IMR-90 (cell line): ENCODE results near the gene SRSF10. TPM values are rescaled to one million over a fixed set of nuclear protein-coding genes. Genes with fewer than 3 reads are reported as not detected.

Source experiments
- ATAC-seq: fragments of 200-7000 bp; cut with Tn5 transposase; 2 replicates; pipeline ENCODE4 v1.9.1; 2020; ENCODE audit warnings: low read depth, mild to moderate bottlenecking, moderate library complexity
- BruUV-seq: library from RNA; stranded (reverse); fragments of 400-500 nt; replicated peaks from 2 replicates; lab custom pipeline; 2021; lab: Mats Ljungman, UMichigan
- CTCF ChIA-PET: fragments of 300-600 bp; formaldehyde crosslinking; extraction: SDS; loops from one replicate; lab custom pipeline; 2021; ENCODE audit warnings: antibody characterized with exemption; lab: Yijun Ruan, JAX
- POLR2A ChIA-PET: fragments of 300-600 bp; sonication (Branson Sonifier 250); formaldehyde crosslinking; loops from one replicate; lab custom pipeline; 2022; ENCODE audit warnings: antibody characterized with exemption; ENCODE audit not compliant: unreplicated experiment; lab: Charles Lee
- DNase-seq: peaks from one replicate; pipeline ENCODE4 v3.0.0; 2013
- H2AFZ ChIP-seq: replicated peaks from 2 replicates; pipeline ENCODE3; 2013; ENCODE audit warnings: low read length, mild to moderate bottlenecking; ENCODE audit not compliant: poor library complexity
- H2AK5ac ChIP-seq: 2 replicates; pipeline ENCODE4 v1.6.1; 2013; ENCODE audit warnings: low read depth, low read length, inconsistent platforms
- H2AK9ac ChIP-seq: replicated peaks from 2 replicates; pipeline ENCODE3; 2013; ENCODE audit warnings: mild to moderate bottlenecking, low read depth, low read length, moderate library complexity; ENCODE audit not compliant: poor library complexity
- H2BK120ac ChIP-seq: 2 replicates; pipeline ENCODE4 v1.6.1; 2013; ENCODE audit warnings: low read depth, low read length, inconsistent platforms
- H2BK15ac ChIP-seq: 3 replicates; pipeline ENCODE4 v1.6.1; 2013; ENCODE audit warnings: low read depth, low read length, inconsistent platforms
- H2BK20ac ChIP-seq: 2 replicates; pipeline ENCODE4 v1.6.1; 2013; ENCODE audit warnings: low read depth, mild to moderate bottlenecking, inconsistent platforms, low read length, moderate library complexity
- H2BK5ac ChIP-seq: 2 replicates; pipeline ENCODE4 v1.6.1; 2013; ENCODE audit warnings: mild to moderate bottlenecking, low read depth, low read length, inconsistent platforms; ENCODE audit not compliant: poor library complexity, severe bottlenecking
- H3K14ac ChIP-seq: replicated peaks from 2 replicates; pipeline ENCODE4 v1.6.1; 2013; ENCODE audit warnings: low read depth, low read length, inconsistent platforms
- H3K18ac ChIP-seq: 2 replicates; pipeline ENCODE4 v1.6.1; 2013; ENCODE audit warnings: low read depth, low read length, control low read depth
- H3K23ac ChIP-seq: 2 replicates; pipeline ENCODE4 v1.6.1; 2013; ENCODE audit warnings: low read depth, low read length, inconsistent platforms
- H3K27ac ChIP-seq: 2 replicates; pipeline ENCODE4 v1.5.1; 2013; ENCODE audit warnings: mild to moderate bottlenecking, control low read depth, low read length; ENCODE audit not compliant: insufficient read depth
- H3K27me3 ChIP-seq: 2 replicates; pipeline ENCODE4 v1.6.1; 2013; ENCODE audit warnings: low read length; ENCODE audit not compliant: control insufficient read depth, insufficient read depth
- H3K36me3 ChIP-seq: 2 replicates; pipeline ENCODE4 v1.6.1; 2013; ENCODE audit warnings: low read length, mixed read lengths; ENCODE audit not compliant: control insufficient read depth, insufficient read depth
- H3K4ac ChIP-seq: 2 replicates; pipeline ENCODE4 v1.6.1; 2013; ENCODE audit warnings: low read depth, low read length, inconsistent platforms
- H3K4me1 ChIP-seq: 2 replicates; pipeline ENCODE4 v1.6.1; 2013; ENCODE audit warnings: low read length, mixed read lengths; ENCODE audit not compliant: control insufficient read depth, insufficient read depth
- H3K4me2 ChIP-seq: 2 replicates; pipeline ENCODE4 v1.6.1; 2013; ENCODE audit warnings: low read depth, mild to moderate bottlenecking, control low read depth, low read length, moderate library complexity
- H3K4me3 ChIP-seq: 2 replicates; pipeline ENCODE4 v1.5.1; 2013; ENCODE audit warnings: low read depth, mild to moderate bottlenecking, control low read depth, low read length, moderate library complexity; ENCODE audit not compliant: insufficient read depth
- H3K56ac ChIP-seq: 2 replicates; pipeline ENCODE4 v1.6.1; 2013; ENCODE audit warnings: low read length, inconsistent platforms; ENCODE audit not compliant: insufficient read depth; ENCODE audit errors: extremely low read depth
- H3K79me1 ChIP-seq, 2 experiments: 2 replicates each; pipeline ENCODE4 v1.6.1; 2013; ENCODE audit warnings: low read length in 2 of 2, inconsistent platforms in 1 of 2, low read depth in 1 of 2
- H3K9ac ChIP-seq: 2 replicates; pipeline ENCODE4 v1.6.1; 2013; ENCODE audit warnings: low read depth, low read length, control low read depth
- H3K9me1 ChIP-seq: 2 replicates; pipeline ENCODE4 v1.6.1; 2013; ENCODE audit warnings: low read length, inconsistent platforms; ENCODE audit not compliant: insufficient read depth
- H3K9me3 ChIP-seq: 2 replicates; pipeline ENCODE4 v1.6.1; 2013; ENCODE audit warnings: low read length; ENCODE audit not compliant: control insufficient read depth, insufficient read depth
- H4K20me1 ChIP-seq: 2 replicates; pipeline ENCODE4 v1.6.1; 2013; ENCODE audit warnings: low read length, inconsistent platforms; ENCODE audit not compliant: insufficient read depth
- H4K5ac ChIP-seq: 2 replicates; pipeline ENCODE4 v1.6.1; 2013; ENCODE audit warnings: mild to moderate bottlenecking, low read depth, low read length, control low read depth
- H4K8ac ChIP-seq, 2 experiments: 2 replicates each; pipeline ENCODE4 v1.6.1; 2013; ENCODE audit warnings: low read depth in 2 of 2, low read length in 2 of 2, control low read depth in 1 of 2, inconsistent platforms in 1 of 2
- H4K91ac ChIP-seq: 2 replicates; pipeline ENCODE4 v1.6.1; 2013; ENCODE audit warnings: low read depth, low read length, inconsistent platforms; ENCODE audit not compliant: insufficient read depth
- BHLHE40 ChIP-seq: fragments of 150-350 bp; IDR thresholded peaks from 2 replicates; pipeline ENCODE4 v1.6.1; 2016; ENCODE audit warnings: mild to moderate bottlenecking, low read depth, low read length
- CEBPB ChIP-seq: IDR thresholded peaks from 2 replicates; pipeline ENCODE4 v1.6.1; 2012; ENCODE audit warnings: low read depth, low read length, improper control_type of control experiment
- CHD1 ChIP-seq: IDR thresholded peaks from 2 replicates; pipeline ENCODE4 v1.6.1; 2012; ENCODE audit warnings: low read depth, low read length, improper control_type of control experiment
- CTCF ChIP-seq: conservative IDR thresholded peaks from 2 replicates; pipeline ENCODE4 v1.5.1; 2012; ENCODE audit warnings: mild to moderate bottlenecking, low read depth, low read length, improper control_type of control experiment
- ELK1 ChIP-seq: fragments of 150-350 bp; IDR thresholded peaks from 2 replicates; pipeline ENCODE4 v1.6.1; 2016; ENCODE audit warnings: low read depth, mild to moderate bottlenecking, low read length, moderate library complexity, borderline replicate concordance
- FOS ChIP-seq: fragments of 150-350 bp; IDR thresholded peaks from 2 replicates; pipeline ENCODE4 v1.6.1; 2016; ENCODE audit warnings: low read depth, low read length
- MAFK ChIP-seq: IDR thresholded peaks from 2 replicates; pipeline ENCODE4 v1.6.1; 2012; ENCODE audit warnings: low read depth, low read length, improper control_type of control experiment
- MAZ ChIP-seq: IDR thresholded peaks from 2 replicates; pipeline ENCODE4 v1.6.1; 2012; ENCODE audit warnings: low read depth, mild to moderate bottlenecking, low read length, improper control_type of control experiment, moderate library complexity, borderline replicate concordance
- NFE2L2 ChIP-seq: fragments of 150-350 bp; IDR thresholded peaks from 2 replicates; pipeline ENCODE4 v1.6.1; 2016; ENCODE audit warnings: low read depth, mild to moderate bottlenecking, low read length
- POLR2A ChIP-seq: IDR thresholded peaks from 2 replicates; pipeline ENCODE4 v1.6.1; 2012; ENCODE audit warnings: mild to moderate bottlenecking, low read depth, low read length
- RAD21 ChIP-seq: IDR thresholded peaks from 2 replicates; pipeline ENCODE4 v1.6.1; 2012; ENCODE audit warnings: low read length, improper control_type of control experiment
- RCOR1 ChIP-seq: IDR thresholded peaks from 2 replicates; pipeline ENCODE4 v1.6.1; 2012; ENCODE audit warnings: mild to moderate bottlenecking, low read length, improper control_type of control experiment; ENCODE audit not compliant: insufficient replicate concordance
- RFX5 ChIP-seq: IDR thresholded peaks from 2 replicates; pipeline ENCODE4 v1.8.0; 2012; ENCODE audit warnings: low read depth, mild to moderate bottlenecking, low read length, moderate library complexity
- SMC3 ChIP-seq: fragments of 150-350 bp; IDR thresholded peaks from 2 replicates; pipeline ENCODE4 v1.6.1; 2016; ENCODE audit warnings: low read depth, mild to moderate bottlenecking, antibody characterized with exemption, low read length, moderate library complexity
- WGBS, 2 experiments: methylation state at CpG; one replicate each; pipeline versions ENCODE4 v1.1.5 to v1.1.7; 2013; ENCODE audit warnings: missing lambda C conversion rate in 2 of 2; ENCODE audit not compliant: insufficient read length in 1 of 2; ENCODE audit errors: extremely low coverage in 2 of 2; 5-methylcytosine and 5-hydroxymethylcytosine counted together
- dilution Hi-C: fragments of 300-500 bp; cut with HindIII; formaldehyde crosslinking; loops from one replicate; pipeline ENCODE4 v1.14.3; 2018; ENCODE audit warnings: low sequenced_read_pairs; ENCODE audit not compliant: unreplicated experiment
- in situ Hi-C: fragments of 300-500 bp; cut with MboI; formaldehyde crosslinking; loops from 3 replicates; pipeline ENCODE4 v1.14.3; 2019; ENCODE audit warnings: low sequenced_read_pairs, inconsistent platforms, mixed read lengths
- intact Hi-C: fragments of 100-400 bp; cut with micrococcal nuclease; formaldehyde crosslinking; loops from 2 replicates; pipeline ENCODE4 v1.10.0; 2022
- polyA plus RNA-seq, 3 experiments: library from polyadenylated mRNA; depleted of rRNA; stranded (reverse); fragments of >200 nt; gene quantifications; 2 replicates each; pipeline ENCODE4 v1.2.3, GENCODE V29; 2012; ENCODE audit warnings: low replicate concordance in 1 of 3
- total RNA-seq: library from RNA; depleted of rRNA; stranded (reverse); fragments of >200 nt; gene quantifications from 2 replicates; pipeline ENCODE4 v1.2.3, GENCODE V29; 2012
- TF ChIP-seq, protein P1 (sequence below): fragments of 150-350 bp; IDR thresholded peaks from 2 replicates; pipeline ENCODE4 v1.6.1; 2017; ENCODE audit warnings: mild to moderate bottlenecking, antibody characterized with exemption, low read length, low read depth

SRSF10 gene
- total and polyA plus RNA-seq, 2 of the 4 experiments (the other 2 are of a cell fraction): 90.1 to 110 TPM

DNA sequence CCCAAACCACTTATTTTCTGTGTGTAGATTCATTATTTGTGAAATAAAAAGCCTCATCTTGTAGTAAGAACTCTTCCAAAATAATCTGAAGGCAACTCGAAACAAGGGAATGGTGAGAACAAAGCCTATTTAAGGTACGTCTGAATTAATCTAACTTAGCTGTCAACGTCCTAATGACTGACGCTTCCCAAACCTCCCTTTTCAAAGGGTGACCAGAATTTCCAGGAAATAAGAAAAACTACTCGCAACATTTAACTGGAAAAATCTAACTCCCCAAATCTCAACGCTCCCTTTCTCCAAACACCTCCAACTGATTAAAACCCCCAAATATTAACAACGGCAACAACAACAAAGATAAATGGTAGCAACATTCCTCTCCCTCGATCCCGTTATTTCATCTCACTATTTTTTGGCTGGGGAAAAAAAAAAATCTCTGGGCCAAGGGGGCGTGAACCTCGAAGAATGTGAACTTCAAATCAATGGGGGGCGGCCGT lies 693 bp downstream of the SRSF10 start:
- peak overlapping the region; percentile 78 for H3K18ac ChIP-seq
- peak overlapping the region; percentile 98 for H3K27ac ChIP-seq
- peaks cover 14% of the 10 kb centered on the region for H3K9me1 ChIP-seq
- peak overlapping the region; percentile 42; the same call in 1 of the 2 replicates for H4K5ac ChIP-seq
- ATAC-seq (no peak), DNase-seq (no peak)
- ChIA-PET CTCF (no interaction called here), POLR2A (interaction anchor here (1.0 kb wide), 1 partner anchor 20 kb away, joined by 4 read pairs; the partner anchor contains the start of gene PNRC2)
- peak overlapping the region; percentile 95 for H2BK5ac ChIP-seq
- peak overlapping the region; percentile 96 for H3K9ac ChIP-seq
- 0 out of 2 replicates have a peak overlapping the region, but pooled peaks have one; percentile 13 for H4K91ac ChIP-seq
- H3K56ac ChIP-seq: peak overlapping the region; percentile 85
- peaks cover 0 to 13% of the 10 kb centered on the region in 2 experiments; a peak in 1 of 4 replicates for H3K79me1 ChIP-seq
- peak overlapping the region; percentile 3; the same call in 1 of the 2 replicates for H2AK5ac ChIP-seq
- H4K20me1 ChIP-seq: peaks cover 40% of the 10 kb centered on the region
- no peak overlapping the region for H2BK120ac ChIP-seq
- peak overlapping the region; percentile 23 to 59; a peak in 3 of 4 replicates for H4K8ac ChIP-seq
- peak overlapping the region; percentile 98; the same call in 1 of the 2 replicates for H3K4ac ChIP-seq
- H3K36me3 ChIP-seq: peaks cover 2% of the 10 kb centered on the region
- no peak overlapping the region for H2BK15ac ChIP-seq
- H3K14ac ChIP-seq: peak overlapping the region; percentile 97
- H3K23ac ChIP-seq: peak overlapping the region; percentile 79; the same call in 1 of the 2 replicates
- peak overlapping the region; percentile 96 for H2AFZ ChIP-seq
- no peak overlapping the region for H2BK20ac ChIP-seq
- dilution Hi-C loops (no loop called here), intact Hi-C loops (loop anchor here (2.0 kb wide), 1 partner anchor 39 kb away; no protein-coding TSS in a partner anchor), in situ Hi-C loops (loop anchor here (5.0 kb wide), 1 partner anchor 43 kb away; no protein-coding TSS in a partner anchor)
- H3K9me3 ChIP-seq: no peaks in the 10 kb centered on the region
- peak overlapping the region; percentile 99 for H3K4me2 ChIP-seq
- BruUV-seq: no TSS peak
- H3K4me3 ChIP-seq: peak overlapping the region; percentile 86
- peak overlapping the region; percentile 98 for H2AK9ac ChIP-seq
- H3K4me1 ChIP-seq: peaks cover 7% of the 10 kb centered on the region
- WGBS, 2 experiments: no CpG with 5 or more reads among the region's 13 CpGs
- no peaks in the 10 kb centered on the region for H3K27me3 ChIP-seq
- TF ChIP-seq RAD21 (no peak), ELK1 (no peak), RCOR1 (no peak), SMC3 (no peak), MAFK (no peak), CTCF (no peak), RFX5 (no peak), FOS (no peak), BHLHE40 (no peak), CEBPB (no peak), POLR2A (no peak), NFE2L2 (no peak), CHD1 (no peak), MAZ (no peak)
- TF ChIP-seq, protein P1, sequence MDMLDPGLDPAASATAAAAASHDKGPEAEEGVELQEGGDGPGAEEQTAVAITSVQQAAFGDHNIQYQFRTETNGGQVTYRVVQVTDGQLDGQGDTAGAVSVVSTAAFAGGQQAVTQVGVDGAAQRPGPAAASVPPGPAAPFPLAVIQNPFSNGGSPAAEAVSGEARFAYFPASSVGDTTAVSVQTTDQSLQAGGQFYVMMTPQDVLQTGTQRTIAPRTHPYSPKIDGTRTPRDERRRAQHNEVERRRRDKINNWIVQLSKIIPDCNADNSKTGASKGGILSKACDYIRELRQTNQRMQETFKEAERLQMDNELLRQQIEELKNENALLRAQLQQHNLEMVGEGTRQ: no peak
